Renal cortex interstitium (tissue), 11 donors: ENCODE data around the gene TBC1D16. TPM values are rescaled to one million over a fixed set of nuclear protein-coding genes. Genes with fewer than 3 reads are reported as not detected.

ENCODE experiments used
- DNase-seq, 11 donors: peaks; one replicate each; pipeline ENCODE4 v3.0.0-alpha.2; 2013; ENCODE audit warnings: low read depth in 9 of 11, low spot score in 4 of 11; ENCODE audit errors: extremely low read depth in 1 of 11
- polyA plus RNA-seq, 3 donors: library from polyadenylated mRNA; unstranded; fragments of 120-200 nt; gene quantifications; one replicate each; pipeline ENCODE4 v1.2.1, GENCODE V29; 2013; ENCODE audit not compliant: insufficient read length in 3 of 3

The TBC1D16 gene
- polyA plus RNA-seq, 3 donors = 33.9 to 40.3 (median 40.0) TPM

DNA sequence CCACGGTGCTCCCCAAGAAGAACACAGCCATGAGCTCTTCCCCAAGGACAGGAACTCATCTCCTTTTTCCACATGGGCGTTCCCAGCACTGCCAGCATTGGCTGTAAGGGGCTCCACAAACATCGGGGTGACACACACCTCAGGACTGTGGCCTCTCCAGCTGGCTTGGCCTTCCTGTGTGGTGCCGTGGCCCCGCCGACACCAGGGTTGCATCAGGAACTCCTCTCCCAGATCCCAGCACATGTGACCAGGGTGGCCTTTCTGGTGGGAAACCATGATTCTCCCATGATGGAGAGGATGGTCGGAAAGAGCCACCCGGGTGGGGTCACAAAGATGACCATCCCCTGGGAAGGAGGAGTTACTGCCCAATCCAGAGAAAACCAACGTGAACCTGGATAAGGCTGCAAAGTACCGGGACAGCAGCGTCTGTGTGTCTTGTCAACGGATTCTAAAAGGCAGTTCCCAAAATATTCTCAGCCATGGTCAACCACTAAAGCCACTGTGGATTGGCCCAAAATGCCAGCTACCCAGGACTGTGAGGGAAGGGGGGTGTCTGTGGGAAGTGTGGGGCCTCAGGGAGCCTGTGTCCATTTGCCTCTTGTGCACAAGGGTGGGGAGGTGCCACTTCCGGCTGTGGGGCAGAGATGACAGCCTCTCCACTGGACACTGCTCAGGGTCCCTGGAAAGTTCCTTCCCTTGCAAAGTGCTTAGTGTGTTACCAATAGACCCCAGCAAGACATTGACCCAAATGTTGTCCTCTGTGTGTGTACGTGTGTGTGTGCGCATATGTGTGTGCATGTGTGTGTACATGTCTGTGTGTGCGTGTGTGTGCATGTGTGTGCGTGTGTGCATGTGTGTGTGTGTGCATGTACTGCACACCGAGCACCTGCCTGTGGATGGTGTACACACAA is 118.4 kb downstream of the TBC1D16 start:
- no peak for DNase-seq

DNA sequence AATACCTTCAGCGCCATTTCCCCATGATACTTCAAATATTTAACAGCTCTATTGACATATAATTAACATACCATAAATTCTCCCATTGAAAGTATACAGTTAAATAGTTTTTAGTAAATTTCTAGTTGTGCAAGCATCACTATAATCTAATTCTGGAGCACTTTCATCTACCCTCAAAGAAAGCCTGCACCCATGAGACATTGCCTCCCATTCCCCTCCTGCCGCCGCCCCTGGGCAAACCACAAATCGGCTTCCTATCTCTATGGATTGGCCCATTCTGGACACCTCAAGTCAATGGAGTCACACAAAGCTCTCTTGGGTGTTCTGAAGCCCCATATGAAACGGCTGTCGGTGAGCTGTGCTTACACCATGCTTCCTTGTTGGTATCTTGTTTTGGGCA is 119.2 kb downstream of the TBC1D16 start:
- no peak for DNase-seq

DNA sequence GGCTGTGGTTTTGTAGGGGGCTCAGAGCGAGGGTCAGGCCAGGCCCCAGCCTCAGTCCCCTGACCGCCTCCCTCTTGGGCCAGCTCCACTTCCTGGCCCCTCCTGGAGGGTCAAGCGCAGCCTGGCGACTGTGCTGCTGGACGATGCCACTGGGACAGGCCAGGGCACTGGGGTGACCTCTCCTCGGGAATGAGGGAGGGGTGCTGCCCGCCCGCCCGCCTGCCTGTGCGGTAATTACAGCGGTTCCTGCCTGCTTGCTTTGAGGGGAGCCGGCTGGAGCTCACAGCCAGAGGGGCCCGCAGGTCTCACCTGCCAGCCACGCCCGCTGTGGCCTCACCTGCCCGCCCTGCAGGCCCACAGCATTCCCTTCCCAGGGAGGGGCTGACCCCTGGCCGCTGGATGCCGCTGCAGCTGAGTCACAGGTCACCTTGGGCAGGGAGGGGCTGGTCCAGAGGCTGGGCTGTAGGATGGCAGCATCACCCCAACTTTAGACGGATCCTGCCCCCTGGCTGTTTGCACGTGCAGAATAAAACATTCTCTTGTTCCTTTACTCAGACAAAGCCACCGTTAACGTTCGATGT is 119.7 kb downstream of the TBC1D16 start:
- no peak for DNase-seq

DNA sequence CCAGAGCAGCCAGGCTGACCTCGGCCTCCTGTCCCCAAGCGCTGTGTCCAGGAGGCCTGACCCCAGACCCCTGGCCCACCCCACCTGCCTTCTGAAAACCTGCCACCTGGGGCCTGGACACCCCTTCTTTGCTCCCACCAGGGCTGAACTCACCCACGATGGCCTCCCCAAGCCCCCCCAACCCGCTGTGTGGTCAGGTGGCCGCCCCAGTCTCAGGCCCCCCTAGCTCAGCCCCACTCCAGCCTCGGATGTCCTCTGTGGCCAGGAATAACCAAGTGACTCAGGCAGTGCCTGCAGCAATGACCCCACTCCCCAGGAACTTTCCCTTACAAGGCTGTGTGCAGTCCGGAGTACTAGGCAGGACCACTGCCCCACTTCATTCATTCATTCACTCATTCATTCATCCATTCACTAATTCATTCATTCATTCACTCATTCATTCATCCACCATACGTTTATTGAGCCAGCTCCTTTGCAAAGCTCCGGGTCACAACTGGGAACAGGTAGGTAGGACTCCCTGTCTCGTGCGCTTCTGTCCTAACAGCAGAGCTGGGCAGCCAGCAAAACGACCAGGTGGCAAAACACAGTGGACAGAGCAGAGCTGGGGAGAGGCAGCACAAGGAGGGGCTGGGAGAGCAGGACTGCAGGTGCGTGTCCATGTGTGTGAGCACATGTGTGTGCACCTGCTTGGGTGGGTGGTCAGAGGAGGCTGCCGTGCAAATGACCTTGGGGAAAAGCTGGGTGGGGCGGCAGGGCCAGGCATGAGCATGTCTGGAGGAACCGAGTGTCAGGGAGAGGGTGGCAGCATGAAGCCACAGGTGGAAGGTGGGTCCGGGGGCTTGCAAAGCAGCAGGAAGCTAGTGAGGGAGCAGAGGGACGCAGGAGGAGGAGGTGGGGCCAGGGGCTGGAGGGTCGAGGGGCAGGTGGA is 120.6 kb downstream of the TBC1D16 start:
- DNase-seq = no peak

DNA sequence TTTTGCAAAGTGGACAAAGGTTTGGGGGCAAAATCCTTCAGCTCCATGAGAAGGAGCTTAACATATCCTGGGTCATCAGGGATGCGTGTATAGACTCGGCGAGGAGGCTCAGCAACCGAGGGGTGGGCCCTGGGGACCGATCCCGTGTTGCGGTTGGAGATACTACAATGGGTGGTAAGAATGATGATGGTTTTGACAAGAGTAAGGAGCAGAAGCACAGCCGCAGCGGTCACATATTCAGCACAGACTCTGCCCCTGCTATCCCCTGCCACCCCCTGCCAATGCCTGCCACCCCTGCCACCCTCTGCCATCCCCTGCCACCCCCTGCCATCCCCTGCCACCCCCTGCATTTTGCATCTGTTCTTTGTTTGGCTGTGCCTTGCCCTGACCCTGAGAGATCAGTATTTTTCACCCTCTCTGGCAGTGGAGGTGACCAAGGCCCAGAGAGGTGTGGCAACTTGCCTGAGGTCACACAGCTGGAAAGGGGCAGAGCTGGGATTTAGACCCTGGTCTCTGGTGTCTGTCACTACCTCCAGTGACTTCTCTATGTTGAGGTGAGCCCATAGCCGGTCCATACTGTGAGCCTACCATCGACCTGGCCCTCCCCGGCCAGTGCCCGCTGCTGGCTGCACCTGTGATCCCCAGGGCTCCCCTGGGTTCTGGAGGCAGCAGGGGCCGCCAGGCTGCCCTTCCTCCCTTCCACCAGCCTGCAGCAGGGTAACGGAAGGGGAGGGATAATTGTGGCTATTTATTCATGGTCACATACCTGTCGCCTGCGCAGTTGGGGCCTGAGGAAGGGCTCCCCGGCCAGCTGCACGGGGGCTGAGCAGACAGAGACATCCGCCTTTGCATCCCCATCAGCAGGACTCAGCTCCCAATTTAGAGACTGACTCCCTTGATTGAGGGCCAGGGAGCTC is 121.5 kb downstream of the TBC1D16 start:
- DNase-seq = no peak

DNA sequence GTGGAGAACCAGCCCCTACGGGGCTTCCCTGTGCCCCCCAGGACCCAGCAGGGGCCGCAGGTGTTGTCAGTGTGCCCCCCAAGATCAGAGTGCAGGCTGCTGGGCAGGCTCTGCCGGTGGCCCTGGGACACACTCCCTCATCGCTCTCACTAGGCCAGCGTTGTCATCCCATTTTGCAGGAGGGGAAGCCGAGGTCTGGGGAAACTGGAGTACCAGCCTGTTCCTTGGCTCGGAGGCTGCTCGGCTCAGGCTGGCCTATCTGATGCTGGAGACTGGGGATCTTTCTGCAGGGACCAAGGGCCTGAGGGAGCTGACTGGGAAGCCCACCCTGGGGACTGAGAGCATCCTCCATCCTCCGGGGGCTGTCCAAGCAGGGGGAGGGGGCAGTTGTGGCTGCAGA is 122.2 kb downstream of the TBC1D16 start:
- DNase-seq = no peak

DNA sequence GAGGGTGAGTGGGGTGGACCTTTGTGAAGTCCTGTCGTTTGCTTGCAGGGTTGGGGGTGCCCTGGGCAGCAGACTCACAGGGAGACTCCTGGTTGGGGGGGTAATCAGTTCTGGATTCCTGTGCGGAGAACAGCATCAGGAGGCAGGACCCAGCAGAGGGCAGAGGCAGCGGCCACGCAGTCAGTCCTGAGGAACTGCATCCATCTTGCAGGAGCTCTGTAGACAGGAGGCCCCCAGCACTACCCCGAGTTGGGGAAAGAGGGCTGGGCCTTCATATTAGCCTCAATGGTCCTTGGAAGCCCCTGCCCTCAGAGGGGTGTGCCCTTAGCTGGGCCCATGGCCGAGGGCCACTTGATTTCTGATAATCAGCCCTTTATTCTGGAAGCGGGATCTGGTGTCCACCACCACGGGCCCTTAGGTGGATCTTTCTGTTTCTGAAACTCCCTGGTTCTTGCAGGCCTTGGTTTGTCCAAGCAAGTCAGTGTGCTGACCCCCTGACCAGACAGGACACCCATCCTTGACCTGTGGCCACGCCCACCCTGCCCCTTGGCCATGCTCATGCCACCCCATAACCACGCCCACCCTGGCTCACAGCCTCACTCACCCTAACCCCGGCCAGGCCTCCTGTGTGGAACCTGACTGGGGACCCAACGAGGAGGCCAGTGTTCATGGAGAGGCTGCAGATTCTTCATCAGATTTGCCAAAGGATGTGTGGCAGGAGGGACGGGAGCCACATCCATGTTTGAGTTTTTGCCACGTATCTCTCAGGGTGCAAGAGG is 122.9 kb downstream of the TBC1D16 start:
- no peak for DNase-seq

DNA sequence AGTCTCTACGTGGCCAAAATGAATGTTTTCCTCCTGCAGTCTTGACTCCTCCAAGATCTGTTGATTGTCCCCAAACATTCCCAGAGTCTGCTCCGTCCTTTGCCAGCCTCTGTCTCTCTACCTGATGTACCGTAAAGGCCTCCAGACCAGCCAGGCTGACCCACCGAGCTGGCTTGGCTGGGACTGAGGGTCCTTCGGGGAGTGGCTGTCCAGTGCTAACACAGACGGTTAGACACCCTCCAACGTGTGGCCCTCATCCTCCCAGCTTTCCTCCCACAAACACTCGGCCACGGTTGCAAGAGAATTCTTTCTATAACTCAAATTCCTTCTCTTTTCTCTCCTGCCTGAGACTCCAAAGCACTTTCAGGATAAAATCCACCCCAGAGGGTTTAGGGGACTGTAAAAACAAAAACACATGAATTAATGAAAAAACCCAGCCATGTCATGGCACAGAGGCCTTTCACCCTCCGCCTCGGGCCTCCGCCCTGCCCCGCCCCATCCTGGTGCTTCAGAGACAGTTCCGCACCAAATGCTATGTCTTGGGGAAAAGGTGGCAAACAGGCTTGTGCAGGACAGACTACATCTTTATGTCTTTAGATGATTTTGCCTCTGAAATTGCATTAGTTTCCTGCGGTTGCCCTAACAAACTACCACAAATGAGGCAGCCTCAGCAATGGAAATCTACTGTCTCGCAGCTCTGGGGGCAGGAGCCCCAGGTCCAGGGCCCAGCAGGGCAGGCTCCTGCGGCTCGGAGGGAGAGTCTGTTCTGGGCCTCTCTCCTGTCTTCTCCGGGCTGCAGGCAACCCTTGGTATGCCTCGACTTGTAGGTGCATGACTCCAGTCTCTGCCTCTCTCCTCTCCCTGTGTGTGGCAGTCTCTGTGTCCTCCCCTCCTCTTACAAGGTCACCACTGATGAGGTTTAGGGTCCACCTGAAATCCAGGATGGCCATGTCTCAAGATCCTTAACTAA is 124.0 kb downstream of the TBC1D16 start:
- no peak for DNase-seq

DNA sequence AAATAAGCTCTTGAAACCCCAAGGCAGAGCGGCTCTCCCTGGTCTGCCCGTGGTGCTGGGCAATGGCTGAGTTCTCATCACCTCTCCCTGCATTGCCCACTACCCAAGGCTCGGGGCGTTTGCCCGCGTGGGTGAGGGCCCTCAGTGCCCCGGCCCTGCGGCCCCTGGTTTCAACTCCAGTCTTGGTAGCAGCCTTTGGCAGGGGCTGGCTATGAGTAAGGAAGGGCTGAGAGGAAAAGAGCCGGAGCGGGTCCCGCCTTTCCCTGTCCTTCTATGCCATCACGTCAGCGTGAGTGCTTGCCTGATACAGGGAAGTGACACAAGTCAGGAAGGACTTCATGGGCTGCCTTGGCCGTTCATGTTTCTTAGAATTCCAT is 124.7 kb downstream of the TBC1D16 start:
- DNase-seq = no peak

DNA sequence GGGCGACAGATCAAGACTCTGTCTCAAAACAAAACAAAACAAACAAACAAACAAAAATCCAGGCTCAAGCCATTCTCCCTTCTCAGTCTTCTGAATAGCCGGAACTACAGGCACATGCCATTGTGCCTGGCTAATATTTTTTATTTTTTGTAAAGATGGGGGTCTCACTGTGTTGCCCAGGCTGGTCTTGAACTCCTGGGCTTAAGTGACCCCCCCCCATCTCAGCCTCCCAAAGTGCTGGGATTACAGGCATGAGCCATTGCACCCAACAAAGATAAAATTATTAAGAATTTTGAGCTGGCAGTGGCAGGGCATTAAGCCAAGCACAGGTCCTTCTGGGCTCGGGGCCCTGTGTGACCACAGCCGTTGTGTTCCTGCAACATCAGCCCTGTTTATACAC is 126.6 kb downstream of the TBC1D16 start:
- no peak for DNase-seq

DNA sequence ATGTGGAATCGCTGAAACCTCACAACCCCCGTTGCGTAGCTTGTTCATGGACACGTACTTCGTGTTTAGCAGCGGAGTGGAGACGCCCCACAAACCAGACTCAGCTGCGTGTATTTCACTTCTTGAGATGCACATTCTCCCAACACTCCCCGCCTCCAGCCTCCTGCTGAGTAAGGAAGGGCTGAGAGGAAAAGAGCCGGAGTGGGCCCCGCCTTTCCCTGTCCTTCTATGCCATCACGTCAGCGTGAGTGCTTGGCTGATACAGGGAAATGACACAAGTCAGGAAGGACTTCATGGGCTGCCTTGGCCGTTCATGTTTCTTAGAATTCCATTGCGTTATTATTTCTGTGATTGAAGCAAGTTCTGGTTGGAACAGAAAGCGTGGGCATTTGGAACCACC is 127.8 kb downstream of the TBC1D16 start:
- no peak for DNase-seq

DNA sequence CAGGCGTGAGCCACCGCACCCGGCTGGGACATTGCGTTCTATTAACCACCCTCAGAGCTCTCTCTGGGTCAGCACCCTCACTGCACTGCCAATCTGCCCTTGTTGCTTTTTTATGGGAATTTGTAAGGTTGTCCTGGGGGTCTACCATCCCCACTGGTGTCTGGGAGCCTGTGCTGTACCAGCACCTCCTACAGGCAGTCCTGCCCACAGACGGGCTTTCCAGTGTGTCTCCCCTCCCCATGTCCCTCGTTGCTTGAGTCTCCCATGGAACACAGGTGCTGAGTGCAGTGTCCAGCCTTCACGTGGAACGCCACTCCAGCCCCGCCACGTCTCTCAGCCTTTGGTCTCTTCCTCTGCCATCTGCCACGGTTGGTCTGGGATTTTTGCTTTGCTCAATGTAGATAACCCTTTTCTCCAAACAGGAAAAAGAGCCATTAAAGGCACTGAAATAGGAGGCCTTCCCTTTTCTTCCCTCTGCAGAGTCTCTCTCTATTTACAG is 128.4 kb downstream of the TBC1D16 start:
- DNase-seq = no peak

DNA sequence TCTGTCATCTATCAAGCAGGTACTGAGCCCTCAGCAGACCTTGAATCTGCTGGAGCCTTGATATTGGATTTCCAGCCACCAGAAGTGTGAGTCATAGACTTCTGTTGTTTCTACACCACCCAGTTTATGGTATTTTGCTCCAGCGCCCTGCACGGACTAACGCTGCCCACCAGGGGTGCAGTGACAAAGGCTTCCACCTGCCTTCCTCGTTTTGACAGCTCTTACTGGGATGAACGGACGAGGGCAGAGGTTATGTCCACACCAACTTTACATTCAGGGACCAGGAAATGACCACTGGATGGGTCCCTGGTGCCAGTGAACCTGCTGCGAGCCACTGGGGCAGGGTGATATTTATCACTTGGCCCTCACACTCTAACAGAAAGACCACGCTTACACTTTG is 129.8 kb downstream of the TBC1D16 start:
- DNase-seq = no peak

DNA sequence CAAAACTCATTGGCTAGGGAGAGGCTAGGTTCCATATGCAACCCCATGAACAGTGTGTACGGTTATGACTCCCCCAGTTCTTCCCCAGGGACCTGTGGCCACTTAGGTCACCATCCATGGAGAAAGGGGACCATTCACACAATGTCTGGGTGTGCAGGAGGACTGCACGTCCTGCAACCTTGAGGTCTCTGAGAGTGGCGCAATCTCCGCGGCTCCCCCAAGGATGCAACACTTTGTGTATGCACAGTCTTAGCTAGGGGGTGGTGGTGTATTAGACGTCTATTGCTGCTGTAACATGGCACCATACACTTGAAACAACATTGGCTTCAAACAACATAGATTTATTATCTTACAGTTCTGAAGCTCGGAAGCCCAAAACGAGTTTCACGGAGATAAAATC is 130.8 kb downstream of the TBC1D16 start:
- DNase-seq = no peak

DNA sequence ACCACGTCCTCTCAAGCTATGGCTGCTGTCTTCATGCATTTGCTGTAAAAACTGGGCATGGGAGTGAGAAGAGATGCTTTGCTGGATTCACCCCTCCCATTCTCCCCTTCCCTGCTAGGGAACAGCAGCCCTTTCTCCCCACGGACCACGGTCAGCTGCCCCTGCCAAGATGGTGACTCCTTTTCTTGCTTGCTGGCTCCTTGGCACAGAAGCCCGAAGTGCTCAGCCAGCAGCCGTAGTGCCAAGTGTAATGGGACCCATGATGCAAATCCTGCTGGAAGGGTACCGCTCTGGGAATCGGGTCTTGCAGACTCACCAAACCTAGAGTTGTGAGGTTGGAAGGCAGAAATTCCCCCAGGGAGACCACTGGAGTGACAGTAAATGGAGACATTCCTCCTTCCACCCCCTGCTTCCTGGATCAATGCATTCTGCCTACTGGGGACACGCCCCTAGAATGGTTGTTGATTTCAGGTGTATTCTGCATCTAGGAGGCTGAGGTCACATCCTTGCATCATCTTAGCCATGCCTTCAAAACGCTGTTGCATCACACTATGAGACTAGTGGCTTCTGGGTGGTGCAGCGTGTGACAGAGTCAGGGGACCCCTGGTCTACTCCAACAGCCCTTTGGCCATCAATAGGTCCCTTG is 133.4 kb downstream of the TBC1D16 start:
- no peak for DNase-seq

DNA sequence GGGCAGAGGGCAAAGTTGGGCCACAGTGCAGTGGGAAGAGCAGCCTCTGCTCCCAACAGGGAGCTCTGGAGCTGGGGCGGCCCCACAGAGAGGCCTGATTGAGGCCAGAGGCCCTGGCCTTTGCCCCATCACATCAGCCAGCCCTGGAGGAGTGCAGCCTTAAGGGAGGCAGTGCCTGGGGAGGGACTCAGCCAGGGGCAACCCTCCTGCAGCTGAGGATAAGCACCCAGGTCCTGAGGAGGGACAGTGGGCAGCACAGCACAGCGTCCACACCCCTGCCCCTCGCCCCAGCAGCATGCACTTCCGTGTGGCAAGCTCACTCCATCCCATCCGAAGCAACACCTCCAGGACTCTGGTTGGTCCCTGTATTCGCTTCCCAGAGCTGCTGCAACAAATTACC is 134.5 kb downstream of the TBC1D16 start:
- DNase-seq = no peak
